ENCODE measurements around the gene NFIC.
"Not testable (repeated sequence)": the region's sequence is repeated elsewhere in the genome, so short reads cannot be mapped to it uniquely, and the experiment has no call there.

Gene NFIC

GRCh38 chr19:3431760-3432397 lies 65.5 kb downstream of the NFIC start:
- DNase-seq, result no peak

GRCh38 chr19:3433313-3433712 lies 66.9 kb downstream of the NFIC start:
- DNase-seq, result no peak

- DNase-seq, result no peak
These were observed 67.6 kb downstream of the NFIC start for GRCh38 chr19:3433805-3434540.

DNA sequence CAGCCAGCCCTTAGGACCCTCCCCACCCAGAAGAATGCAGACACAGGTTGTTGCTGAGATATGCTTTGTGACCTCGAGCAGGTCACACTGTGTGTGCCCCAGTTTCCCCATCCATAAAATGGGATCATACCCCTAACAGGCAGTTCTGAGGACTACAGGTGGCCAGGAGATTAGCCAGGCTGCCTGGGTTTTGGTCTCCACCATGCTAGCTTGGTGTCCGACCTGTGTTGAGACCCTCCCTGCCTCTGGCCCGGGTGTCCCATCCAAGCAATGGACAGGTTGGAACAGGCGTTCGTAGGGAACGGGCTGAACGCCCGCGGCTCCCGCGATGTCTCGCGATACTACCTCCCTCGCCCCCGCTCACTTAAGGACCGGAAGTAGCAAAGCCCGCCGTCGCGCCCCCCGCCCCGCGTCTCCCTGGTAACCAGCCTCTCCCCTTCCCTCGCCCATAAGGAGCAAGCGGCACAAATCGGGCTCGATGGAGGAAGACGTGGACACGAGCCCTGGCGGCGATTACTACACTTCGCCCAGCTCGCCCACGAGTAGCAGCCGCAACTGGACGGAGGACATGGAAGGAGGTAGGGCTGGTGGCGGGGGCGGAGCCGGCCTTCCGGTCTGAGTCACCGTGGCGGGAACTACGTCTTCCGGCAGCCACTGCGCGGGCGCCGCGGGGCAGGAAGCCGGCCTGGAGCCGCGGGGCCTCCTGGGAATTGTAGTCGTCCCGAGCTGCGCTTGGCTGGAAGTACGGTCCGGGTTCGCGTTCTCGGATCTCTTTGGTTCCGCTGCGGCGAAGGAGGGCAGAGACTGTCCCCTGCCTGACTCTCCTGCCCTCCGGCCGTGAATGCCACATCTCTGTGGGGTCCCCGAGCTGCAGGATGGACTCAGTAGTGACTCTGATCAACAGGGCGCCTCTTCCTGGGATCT lies 68.5 kb downstream of the NFIC start:
- DNase-seq, result peak; percentile 99

DNA sequence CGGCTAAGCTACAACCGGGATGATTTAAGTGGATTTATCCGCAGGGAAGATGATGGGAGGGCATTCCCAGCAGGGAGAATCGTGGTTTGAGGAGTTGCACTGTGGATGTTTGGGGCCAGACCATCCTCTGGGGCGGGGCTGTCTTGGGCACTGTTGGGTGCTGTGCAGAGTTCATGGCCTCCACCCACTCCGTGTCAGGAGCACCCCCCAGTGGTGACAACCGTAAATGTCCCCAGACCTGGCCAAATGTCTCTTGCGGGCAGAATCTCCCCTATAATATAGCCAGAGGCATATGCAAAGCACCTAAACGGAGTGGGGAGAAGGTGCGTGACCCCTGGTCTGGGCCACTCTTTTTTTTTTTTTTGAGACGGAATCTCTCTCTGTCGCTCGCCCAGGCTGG lies 73.7 kb downstream of the NFIC start:
- DNase-seq, result peak; percentile 73

DNA sequence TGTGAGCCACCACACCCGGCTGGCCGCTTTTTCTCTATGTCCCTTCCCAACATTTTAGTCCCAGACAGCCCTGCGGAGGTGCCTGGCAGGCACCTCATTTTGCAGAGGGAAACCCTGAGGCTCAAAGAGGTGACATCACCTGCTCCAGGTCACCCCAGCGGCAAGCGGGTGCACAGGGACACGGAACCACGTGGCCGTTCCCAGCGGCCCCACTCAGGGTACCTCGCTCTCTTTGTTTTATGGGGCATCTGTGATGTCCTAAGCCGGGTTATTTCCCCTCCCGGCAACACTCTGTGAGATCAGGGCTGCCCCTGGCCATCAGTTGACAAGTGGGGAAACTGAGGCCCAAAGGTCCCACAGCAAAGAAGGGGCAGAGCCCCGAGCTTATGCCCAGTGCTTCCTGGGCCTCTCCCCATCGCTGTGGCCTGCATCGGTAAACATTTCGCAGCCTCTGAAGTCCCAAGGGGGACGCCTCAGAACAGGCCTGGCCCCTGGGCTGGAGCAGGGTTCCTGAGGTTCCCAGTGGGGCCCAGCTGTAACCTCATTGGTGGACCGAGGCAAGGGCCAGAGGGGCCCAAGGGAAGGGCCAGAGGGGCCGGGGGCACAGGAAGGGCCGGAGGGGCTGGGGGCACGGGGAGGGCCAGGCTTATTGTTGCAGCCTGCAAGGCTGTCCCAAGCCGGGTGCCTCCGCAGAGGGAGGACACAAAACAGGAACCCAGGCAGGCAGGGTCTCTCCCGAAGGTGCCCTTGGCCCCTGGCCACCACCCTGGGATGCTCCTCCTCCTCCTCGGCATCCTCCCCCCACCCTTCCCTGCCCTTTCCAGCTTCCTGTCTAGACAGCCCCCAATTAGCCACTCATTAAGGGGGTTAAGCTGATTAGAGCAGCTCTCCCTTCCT lies 75.0 kb downstream of the NFIC start:
- DNase-seq, result no peak

DNA sequence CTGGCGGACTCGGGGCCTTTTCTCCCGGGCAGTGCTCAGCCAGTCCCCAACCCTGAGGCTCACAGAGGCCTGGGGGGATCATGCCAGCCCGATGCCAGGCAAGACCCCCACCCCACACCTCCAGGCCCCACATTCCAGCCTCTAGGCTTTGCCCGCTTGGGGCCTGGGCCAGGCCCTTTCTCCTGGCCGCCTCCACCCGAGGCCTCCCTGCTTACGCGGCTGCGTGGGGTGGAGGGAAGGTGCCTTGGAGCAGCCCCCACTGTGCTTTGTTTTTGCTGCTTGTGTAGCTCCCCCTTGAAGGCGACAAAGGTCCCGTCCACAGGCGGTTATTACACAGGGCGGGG lies 75.6 kb downstream of the NFIC start:
- no peak for DNase-seq

DNA sequence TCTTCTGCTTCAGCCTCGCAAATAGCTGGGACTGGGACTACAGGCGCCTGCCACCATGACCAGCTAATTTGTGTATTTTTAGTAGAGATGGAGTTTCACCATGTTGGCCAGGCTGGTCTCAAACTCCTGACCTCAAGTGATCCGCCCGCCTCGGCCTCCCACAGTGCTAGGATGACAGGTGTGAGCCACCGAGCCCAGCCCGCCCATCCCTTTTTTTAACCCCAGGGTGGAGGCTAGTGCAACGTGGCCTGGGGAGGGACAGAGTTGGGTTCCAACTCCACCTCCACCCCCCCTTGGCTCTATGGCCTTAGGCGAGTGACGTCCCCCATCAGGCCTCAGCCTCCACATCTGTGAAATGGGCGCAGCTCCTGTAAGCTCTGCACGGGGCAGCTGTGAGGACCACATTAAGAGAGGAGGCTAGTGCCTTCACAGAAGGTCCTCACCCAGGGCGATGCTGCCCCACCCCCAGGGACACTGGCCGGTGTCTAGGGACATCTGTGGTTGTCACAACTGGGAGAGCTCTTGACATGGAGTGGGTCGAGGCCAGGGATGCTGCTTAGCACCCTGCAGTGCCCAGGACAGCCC lies 76.2 kb downstream of the NFIC start:
- no peak for DNase-seq

GRCh38 chr19:3443840-3444694 lies 77.7 kb downstream of the NFIC start:
- no peak for DNase-seq

- DNase-seq, result no peak
These were observed 78.4 kb downstream of the NFIC start for GRCh38 chr19:3444695-3445234.

DNA sequence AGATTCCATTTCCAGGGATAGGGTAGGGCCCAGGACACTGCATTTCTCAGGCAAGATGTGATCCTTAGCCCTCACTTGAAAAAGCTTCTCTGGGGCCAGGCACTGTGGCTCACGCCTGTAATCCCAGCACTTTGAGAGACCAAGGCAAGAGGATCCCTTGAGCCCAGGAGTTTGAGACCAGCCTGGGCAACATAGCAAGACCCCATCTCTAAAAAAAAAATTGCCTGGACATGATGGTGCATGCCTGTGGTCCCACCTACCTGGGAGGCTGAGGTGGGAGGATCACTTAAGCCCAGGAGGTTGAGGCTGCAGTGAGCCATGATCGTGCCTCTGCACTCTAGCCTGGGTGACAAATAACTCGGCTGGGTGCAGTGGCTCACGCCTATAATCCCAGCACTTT lies 80.3 kb downstream of the NFIC start:
- not testable (repeated sequence) for DNase-seq

DNA sequence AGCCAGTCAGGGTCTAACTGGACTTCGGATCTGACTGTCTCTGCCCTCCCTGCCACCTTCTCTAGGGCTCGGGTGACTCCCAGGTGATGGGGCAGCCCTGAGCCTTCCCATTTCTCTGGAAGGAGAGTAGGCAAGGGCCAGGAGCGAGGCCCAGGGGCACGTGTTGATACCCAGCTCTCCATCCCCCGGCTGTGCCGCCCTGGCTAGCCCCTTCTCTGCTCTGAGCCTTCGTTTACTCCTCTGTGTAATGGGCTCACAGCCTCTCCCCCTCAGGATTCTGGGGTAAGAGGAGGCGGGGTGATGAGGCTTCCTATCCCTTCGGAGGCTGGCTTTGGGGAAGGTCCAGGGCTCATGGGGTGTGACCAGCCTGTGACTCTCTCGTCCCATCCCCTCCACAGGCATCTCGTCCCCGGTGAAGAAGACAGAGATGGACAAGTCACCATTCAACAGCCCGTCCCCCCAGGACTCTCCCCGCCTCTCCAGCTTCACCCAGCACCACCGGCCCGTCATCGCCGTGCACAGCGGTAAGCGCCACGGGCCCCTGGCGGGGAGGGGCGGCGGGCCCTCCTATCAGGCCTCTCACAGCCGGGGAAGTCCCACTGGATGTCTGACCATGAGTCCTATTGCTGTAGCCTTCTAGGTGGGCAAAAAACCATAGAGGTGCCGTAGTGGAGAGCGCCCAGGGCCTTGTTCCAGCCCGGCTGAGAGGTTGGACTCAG lies 82.4 kb downstream of the NFIC start:
- DNase-seq, result no peak

GRCh38 chr19:3450796-3451411 lies 84.5 kb downstream of the NFIC start:
- no peak for DNase-seq

DNA sequence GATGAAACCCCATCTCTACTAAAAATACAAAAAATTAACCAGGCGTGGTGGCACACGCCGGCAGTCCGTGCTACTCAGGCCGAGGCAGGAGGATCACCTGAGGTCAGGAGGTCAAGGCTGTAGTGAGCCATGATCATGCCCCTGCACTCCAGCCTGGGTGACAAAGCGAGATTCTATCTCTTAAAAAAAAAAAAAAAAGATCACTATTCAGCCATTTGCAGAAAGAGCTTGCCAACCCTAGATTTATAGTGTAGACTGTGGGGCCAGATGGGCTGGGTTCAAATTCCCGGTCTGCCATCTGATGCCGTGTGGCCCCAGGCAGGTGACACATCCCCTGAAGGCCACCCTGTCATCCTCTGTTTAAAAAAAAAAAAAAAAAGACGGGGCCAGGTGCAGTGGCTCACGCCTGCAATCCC lies 85.1 kb downstream of the NFIC start:
- no peak for DNase-seq

- DNase-seq, result no peak
These were observed 86.0 kb downstream of the NFIC start for GRCh38 chr19:3452171-3452941.

- DNase-seq, result not testable (repeated sequence)
These were observed 86.5 kb downstream of the NFIC start for GRCh38 chr19:3452942-3453214.

DNA sequence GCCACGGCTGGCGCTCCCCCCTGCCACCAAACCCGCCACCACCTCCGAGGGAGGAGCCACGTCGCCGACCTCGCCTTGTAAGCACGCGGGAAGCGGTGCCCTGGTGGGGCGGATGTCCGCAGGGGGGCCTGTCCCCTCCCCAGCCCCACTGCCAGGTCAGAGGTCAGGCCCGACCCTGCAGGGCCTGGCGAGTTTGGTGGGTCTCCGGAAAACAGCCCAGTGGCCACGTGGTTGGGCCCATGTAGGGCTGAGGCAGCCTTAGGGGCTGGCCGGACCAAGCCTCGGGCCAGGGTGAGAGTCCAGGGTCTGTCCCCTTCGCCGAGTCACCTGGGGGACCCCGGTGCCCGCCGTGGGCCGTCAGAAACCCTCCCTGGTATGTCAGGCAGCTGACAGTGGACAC lies 87.5 kb downstream of the NFIC start:
- DNase-seq, result no peak

DNA sequence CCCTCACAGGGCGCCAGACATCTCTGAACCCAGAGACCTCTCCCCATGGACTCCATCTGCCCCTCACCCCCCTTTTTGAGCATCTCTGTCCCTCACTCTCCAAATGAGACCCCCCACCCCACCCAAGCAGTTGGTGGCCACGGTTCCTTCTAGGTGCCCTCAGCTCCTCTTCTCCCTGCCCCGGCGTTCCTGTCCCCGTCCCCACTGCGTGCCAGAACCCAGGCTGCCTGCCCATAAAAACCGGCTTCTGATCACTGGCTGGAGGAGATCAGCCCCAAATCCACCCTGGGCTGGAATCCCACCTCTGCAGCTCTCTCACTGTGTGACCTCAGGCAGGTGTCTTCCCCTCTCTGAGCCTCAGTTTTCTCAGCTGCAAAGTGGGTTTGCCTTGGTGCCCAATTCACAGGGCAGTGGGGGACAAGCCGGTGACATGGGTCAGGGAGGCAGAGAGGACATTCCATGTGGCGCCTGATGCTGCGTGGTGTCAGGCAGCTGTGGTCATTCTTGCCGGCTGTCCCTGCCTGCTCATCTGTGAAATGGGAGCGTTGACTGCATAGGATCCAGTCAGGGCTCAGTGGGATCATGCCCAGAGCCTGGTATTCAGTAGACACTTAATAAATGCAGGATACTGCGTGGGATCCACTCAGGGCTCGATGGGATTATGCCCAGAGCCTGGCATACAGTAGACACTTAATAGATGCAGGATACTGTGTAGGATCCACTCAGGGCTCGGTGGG lies 88.4 kb downstream of the NFIC start:
- DNase-seq, result no peak

Measured in activated CD4-positive, alpha-beta T cell treated with anti-CD3 and anti-CD28 coated beads for 48 hours (primary cell).